GM19452 (cell line): ENCODE results near the gene JAZF1.

Experiments used
- ATAC-seq: cut with Tn5 transposase; IDR thresholded peaks from one replicate; pipeline ENCODE4 v1.9.1; 2021; ENCODE audit not compliant: unreplicated experiment

Gene JAZF1

DNA sequence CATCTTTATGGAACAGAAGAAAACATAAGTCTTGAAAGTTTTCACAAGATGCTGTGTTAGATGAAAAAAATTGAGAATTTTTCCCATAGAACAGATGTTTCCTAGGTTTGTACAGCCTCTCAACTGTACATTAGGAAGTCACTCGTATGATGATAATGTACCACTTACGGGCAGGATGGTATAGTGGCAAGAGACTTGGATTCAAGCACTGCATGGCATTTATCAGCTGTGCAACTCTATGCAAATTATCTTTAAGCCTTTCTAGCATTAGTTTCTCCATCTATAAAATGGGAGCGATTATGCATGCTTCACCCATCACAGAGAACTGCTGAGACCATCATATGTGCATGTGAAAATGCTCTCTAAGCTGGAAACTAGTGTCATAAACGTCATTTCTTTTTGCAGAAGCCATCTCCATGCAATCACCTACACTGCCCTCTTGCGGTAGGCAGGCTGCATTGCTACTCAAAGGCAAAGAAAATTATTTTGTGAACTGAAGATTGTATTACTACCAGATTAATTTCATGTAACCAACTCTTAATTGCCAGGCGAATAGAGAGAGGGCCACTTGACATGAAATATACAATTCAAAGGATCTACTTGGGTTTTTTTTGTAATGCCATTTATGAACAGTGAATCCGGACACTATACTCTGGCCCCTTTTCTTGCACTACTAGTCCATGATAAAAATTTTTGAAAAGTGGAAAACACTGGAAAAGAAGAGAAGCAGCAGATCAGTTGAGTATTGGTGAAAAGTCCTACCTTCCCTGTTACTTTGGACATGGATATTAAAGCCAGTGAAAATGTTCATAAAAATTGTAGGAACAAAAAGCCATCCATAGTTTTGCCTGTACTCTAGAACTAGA, 102.3 kb downstream of the JAZF1 start:
- no peak for ATAC-seq

DNA sequence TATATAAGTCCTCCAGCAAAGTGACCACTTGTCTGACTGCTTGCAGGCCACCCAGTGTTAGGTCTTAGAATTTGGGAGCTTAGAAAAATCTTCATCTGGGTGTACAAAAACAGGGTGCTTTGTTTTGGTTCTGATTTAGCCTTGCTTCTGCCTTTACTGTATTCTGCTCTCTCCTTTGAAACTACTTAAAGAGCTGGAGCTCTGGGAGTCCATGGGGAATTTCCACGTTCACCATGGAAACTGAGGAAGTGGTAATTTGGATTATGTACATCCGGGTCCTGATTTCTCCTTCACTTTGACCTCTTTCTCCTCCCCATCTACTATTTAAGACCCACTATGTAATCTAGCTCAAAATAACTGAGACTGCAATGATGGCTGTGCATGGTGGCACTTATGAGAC, 103.0 kb downstream of the JAZF1 start:
- no peak for ATAC-seq

DNA sequence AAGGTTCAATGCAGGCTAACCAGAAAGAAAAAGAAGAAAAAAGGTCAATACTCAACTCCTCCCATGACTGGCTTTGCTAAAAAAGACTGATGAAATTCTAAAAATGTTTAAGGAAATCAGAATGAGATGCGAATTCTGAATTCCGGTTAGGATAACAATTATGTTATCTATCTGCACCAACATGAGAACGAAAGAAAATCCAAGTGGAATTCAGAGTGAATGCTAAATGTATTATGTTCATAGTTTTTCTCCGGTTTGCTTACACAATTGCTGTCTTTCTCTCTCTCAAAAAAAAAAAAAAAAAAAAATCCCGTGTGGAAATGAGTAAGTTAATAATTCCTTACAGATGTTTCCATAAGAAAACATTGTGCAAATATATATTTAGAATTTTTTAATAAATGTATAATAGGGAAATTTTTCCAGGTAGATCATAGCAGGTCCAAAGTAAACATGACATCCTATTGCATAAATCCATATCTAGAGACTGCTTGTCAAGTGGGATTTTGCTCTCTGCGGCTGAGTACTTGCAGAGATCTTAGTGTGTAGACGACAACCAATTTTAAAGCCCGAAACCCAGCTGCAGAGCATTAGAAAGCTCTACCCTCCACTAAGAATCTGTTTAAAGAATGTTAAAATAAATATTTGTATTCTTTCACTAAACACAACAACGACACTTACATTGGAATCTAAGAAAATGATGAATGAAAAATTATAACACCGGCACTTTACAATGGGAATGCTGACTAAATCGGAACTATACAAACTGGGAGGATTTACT, 104.0 kb downstream of the JAZF1 start:
- ATAC-seq, result no peak

DNA sequence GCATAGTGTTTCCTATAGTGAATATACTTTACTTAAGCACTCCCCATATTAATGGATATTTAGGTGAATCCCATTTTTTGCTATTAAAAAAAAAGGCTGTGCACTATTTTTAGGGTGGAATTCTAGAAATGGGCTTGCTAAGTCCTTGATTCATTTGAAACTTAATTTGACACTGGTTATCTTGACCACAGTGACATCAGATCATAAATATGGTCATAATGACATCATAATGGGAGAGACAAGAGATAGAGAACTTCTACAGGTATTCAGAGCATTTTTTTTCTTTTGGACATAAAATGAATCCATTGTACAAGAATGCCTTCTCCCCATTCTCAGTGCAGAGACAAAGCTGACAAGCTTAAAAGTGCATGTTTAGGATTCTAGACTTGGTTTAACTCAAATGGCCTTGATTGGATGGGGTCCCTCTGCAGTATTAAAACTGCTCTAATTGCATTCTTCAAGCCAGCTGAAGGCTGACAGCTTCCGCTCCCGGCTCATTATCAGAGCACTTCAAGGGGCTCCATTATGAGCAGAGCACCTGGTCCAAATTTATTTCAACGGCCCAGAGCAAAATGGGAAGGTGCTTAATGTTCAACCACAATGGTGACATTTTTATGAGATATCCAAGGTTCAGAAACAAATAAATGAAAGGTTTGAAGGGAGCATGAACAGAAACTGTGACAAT, 104.8 kb downstream of the JAZF1 start:
- no peak for ATAC-seq

DNA sequence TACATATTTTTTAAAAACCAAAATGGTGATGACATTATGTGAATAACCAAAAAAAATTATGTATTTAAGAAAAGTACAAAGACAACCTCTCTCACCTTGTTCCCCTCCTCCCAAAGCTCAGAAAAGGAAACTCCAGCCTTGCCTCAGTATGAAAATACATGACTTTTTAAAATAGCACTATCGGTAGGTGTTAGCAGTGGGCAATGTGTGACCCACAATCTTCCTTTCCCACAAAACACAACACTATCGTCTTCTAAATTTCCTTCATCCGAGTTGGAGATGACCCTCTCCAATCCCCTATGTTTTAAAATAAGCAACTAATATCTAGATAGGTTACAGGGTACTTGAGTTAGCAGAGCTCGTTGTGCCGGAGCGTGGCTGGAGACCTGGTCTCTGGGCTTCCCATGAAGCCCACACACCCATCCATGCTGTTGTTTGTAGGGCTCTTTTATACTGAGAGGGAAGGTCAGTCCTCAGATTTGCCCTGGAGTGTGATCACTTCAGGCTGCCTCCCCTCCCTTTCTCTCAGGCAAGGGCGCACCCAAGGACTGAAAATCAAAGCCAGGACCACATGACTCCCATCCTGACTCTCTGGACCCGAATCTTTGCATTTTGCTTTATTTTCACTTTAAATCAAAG, 107.6 kb downstream of the JAZF1 start:
- no peak for ATAC-seq

DNA sequence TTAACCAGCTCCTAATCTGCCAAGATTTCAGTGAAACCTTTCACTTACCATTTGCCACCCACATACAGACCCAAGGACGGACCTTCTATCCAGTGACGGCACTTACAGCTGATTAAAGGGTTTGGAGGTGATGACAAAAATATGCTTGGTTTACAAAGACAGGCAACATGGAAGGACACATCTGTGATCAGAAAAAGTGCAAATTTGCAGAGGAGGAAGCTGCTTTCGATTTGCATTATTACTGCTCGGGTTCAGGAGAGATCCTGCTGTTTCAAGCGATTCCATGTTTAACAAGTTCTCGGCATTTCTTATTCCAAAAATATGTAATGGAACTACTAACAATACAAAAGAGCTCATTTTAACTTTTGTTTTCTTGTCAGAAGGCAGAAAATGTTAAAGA, 109.0 kb downstream of the JAZF1 start:
- ATAC-seq, result no peak

DNA sequence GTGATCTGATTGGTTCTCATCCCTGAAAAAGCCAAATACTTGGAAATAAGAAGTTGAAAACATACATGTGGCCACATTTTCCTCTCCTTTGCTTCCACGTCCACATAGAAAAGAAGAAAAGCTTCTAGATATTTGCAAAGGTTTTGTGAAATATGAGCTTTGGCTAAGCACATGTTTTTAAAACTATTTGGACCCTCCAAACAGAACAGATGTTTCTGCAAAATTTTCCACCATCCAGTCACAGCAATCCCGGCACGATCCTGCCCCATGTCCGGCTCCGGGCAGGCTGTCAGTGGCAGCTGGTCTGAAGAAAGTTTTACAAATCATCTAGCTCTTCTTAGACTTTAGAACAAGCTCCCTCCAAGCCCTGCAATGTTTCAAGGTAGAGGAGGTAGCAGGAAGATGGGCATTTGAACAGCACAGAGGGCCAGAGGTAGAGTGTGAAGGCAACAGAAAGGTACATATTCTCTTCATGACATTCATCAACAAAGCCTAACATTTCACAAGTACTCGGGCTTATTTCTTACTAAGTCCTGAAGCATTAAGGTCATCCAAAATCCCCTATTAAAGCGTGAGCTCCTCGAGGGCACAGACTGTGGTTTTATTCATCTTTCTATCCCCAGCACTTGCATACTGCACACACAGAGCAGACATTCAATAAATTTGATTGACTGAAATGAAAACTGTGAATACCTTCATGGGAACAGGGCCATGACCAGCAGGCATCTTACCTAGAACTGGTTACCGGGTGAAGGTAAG, 110.1 kb downstream of the JAZF1 start:
- ATAC-seq, result no peak

DNA sequence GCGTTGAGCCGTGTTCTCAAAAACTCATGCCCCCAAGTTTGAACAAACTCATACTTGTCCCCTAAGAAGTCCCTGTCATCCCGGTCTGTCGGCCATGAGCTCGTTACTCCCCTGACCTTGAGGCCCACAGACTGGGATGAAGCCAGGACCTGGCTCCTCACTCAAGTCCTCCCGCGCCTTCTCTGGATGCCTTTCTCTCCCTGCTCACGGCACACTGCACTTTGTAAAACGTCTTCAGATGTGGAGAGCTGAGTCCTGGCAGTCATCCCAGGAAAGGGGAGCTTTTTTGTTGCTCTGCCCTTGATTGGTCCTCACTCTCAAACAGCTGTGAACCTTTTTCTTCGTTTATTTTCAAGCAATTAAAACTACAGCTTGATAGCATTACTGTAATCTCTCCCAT, 110.8 kb downstream of the JAZF1 start:
- no peak for ATAC-seq

DNA sequence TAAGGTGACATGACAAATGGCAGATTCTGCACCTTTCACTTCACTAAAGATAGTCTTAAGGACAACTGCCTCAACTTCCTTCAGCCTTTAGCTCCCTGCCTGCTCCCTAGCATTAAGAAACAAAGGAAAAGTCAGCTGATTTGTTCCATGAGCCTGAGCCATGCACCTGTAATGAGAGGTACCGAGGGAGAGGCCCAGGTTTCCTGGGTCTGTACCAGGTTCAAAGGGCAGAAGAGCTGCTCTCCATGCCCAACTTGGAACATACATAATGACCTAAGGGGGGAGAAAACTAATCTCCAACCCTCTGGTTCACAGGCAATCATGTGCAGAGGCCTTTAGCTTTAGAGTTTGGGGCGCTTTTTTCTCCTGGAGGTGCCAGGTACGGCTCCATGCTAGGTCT, 111.2 kb downstream of the JAZF1 start:
- ATAC-seq, result no peak

DNA sequence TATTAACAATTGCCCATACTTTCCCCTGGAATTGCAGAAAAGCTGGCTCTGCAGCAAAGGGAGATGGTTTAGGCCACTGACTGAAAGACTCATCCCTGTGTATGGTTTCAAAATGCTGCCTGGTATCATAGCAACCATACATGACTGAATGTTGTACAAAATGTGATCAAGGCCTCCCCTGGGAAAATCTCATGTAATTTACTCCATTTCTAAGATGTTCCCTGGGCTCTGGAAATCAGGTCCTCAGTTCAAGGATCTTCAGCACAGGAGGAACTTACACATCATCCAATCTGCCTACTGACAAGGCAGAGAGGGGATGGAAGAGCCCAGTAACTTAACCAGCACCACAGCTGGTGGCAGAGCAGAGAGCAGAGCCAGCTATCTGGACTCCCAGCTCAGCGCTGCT, 111.8 kb downstream of the JAZF1 start:
- no peak for ATAC-seq

DNA sequence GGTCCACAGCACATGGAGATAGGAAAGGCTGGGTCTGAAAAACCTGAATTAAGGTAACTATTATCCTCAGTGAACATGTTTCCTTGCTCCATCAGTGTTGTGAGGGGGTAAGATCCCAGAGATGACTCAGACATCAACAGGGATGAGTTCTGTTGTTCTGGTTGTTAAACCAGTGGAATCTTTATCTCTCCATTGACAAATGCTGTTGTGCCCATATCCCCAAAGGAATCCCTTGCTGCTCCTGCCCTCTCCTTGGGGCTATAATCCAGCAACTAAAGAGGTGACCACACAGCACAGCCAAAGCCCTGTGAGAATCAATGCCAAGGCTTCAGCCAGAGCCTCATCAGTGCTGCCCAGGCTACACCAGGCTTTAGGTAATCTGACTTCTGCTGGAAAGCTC, 113.4 kb downstream of the JAZF1 start:
- no peak for ATAC-seq

DNA sequence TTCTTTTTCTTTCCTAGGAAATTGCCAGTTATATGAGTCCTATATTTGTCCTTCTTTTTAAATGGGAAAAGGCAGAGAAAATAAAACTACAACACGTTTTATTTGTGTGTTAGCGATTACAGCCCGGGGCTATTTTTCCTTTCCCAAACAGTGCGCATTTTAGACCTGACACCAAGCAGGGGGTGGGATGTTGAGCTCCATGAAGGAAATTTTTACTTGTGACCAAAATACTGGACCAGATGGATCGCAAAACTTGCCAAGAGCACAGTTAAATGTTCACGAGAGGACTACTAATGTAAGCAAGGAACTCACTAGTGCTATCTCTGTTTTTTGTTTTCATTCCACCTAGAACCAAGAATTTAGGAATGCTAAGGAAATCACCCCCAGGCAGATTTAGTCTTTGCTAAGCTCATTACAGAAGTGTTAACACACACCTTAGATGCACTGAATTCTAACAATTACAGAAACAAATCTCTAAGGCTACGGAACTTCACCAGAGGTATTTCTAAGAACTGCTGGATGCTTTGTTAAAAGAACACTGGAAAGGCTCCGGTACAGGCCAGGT, 114.8 kb downstream of the JAZF1 start:
- no peak for ATAC-seq

DNA sequence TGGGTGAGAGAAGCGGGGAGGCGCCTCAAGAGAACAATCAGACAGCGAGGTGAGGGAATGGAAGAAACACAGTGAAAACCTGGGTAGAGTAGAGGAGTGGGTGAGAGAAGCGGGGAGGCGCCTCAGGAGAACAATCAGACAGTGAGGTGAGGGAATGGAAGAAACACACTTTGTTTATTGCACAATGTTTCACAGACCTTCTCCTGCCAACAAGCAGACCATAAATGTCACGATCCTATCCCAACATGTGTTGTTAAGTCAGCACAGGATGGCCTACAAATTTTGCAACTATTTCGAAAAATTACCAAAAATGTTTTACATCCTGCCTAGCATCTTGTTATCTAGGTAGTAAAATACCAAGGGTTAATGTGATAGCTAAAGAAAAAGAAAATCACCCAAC, 115.3 kb downstream of the JAZF1 start:
- no peak for ATAC-seq

DNA sequence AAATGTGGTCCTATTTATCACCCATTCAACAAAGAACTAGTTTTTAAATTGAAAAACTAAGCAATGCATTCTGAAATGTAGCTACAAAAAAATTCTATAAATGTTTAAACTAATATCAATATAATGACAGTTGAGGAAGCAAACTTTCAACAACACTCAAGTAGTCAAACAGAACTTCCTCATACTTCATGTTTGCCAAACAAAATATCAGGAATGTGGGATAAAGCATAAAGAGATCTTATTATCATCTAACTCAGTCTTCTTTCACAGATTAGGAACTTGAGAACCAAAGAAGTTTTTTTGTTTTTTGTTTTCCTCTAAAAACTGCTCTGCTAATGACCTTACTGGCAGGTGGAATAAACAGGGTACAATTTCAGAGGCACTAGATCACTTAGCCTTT, 116.2 kb downstream of the JAZF1 start:
- ATAC-seq, result no peak

DNA sequence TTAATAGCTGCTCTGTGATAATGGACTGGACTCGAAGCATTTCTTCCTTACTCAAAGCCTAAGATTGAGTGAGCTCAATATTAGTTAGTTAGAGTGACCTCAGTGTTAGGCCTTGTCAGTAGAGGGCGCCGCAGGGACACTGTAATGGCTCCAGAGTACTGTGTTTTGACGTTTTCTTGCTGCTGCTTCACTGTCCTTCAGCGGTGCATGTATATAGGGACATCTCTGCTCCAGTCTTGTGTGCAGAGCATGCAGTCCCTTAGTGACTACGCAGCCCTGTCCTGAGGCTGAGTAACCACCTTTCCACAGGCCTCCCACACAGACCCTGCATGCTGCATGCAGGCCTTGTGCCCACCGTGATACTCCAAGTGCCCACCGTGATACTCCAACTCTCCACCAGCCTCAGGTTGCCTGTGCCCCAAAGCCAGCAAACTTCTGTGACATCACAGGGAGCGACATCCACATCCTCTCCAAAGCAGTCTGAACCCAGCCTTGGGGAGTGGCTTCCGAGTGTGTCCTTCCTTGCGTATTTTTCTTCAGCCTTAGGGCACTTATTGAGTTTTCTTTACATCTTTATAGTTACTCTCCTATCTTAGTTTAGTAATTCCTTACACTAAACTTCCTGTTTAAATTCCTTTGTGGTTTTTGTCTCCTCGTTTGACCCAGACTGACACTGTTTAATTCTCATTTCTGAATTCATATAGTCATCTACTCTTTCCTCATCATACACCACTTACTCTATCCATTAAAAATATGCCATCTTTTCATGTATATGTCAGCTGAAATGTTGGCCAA, 118.2 kb downstream of the JAZF1 start:
- no peak for ATAC-seq

DNA sequence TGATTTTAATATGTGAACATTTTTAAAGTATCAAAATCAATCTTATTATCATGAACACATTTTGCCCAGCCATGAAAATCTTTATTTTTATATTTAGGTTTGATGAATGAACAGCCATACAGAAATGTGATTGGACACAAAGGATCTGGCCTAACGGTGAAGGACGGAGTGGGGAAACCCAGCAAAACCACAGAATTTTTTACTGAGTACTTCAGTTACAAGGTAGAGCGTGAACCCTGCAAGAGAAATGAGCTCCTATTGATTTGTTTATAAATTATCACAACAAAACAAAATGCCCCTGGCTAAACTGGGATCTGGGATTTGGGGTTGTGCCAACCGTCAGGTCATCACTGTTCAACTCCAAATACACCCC, 118.8 kb downstream of the JAZF1 start:
- ATAC-seq, result no peak

DNA sequence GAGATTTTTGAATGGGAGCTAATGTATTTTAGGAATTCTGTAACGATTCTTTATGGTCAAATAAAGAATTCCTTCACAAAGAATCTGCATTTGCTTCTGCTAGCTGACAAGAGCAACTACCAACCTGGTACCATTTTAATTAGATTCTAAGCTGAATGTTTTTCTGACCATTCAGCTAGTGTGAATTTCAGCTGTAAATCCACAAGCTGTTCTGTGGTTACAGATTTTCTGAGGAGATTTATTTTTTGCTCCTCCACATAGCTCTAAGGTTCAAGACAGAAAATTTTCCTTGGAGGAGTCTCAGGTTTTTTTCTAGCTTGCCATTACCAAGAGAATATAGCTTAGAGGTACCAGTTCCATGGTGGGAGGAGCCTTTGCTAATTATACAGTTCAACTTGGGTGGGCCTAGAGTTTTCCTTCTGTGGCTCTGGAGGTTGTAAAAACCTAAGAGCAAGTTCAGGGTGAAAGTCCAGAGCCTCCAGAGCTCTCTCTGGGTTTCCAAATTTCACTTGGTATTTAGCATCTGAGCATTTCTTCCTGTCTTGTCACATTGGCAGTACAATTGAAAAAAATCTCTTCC, 120.1 kb downstream of the JAZF1 start:
- no peak for ATAC-seq

DNA sequence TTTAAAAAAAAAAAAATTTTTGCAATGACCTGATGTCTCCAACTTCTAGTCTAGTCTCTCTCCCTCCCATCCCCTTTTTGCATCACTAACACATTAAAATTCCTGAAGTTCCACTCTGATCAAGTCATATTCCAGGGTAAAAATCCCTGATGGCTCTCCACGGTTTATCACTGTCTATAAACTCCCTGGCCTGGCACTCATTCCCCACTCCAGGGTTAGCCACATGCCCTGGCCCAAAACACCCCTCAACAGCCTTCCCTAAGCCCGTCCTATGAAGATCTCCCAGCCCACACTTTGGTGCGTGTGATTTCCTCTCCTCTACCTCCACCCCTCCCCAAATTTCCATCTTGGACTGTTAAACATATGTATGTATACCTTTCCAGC, 125.4 kb downstream of the JAZF1 start:
- no peak for ATAC-seq

DNA sequence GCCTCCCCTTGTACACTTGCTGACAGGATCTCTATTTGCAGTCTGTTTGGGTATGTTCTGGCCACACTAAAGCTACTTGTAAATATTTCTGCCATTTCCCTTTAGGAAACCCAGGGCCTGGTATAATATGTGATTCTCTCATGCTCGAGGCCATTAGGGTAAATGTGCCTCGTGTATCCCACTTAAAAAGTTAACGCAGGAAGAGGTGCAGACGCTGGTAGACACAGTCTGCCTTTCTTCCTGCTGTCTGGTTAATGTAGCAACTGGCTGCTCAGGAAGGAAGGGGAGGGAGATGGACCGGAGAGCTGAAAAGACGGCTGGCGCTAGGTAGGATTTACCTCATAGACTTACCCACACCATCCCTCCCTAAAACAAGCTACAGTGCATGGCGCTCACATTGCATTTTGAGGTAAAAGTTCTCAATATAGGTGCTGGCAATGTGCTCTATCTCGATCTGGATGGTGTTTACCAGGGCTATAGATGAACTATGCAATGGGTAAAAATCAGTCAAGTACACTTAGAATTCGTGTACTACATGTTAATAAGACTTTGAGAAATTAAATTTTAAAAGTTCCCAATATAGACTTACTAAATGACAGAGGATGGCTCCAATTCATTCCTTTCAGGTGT, 125.9 kb downstream of the JAZF1 start:
- no peak for ATAC-seq
